D721Med (cell line): Measurements from ENCODE around the gene OAS1.

Source experiments
- DNase-seq: peaks from one replicate; pipeline ENCODE4 v3.0.0; 2011; ENCODE audit warnings: low spot score; ENCODE audit not compliant: insufficient read length
- FAIRE-seq: peaks from 2 replicates; lab custom pipeline; 2011; peaks lifted over from hg19 to GRCh38; lab: Jason Lieb, UNC
- CTCF ChIP-seq: IDR thresholded peaks from 2 replicates; pipeline ENCODE4 v1.5.1; 2012; ENCODE audit warnings: mild to moderate bottlenecking, control low read depth; ENCODE audit not compliant: insufficient read depth; ENCODE audit errors: missing control alignments

OAS1 gene

GRCh38 chr12:112898380-112898779, 8.4 kb upstream of the OAS1 start:
- no peak for FAIRE-seq
- no peak for TF ChIP-seq CTCF
- no peak for DNase-seq

- DNase-seq, result no peak
- FAIRE-seq, result no peak
- peak; percentile 44 for TF ChIP-seq CTCF
These were observed 6.2 kb upstream of the OAS1 start for GRCh38 chr12:112900298-112901145.

- DNase-seq (no peak), FAIRE-seq (no peak)
- no peak for TF ChIP-seq CTCF
These were observed 5.5 kb upstream of the OAS1 start for GRCh38 chr12:112901271-112901670.

- no peak for FAIRE-seq
- DNase-seq, result no peak
- TF ChIP-seq CTCF, result no peak
These were observed 2.2 kb upstream of the OAS1 start for GRCh38 chr12:112904571-112904970.

- no peak for DNase-seq
- no peak for TF ChIP-seq CTCF
- no peak for FAIRE-seq
These were observed 1.2 kb upstream of the OAS1 start for GRCh38 chr12:112905451-112906089.

- FAIRE-seq (no peak), DNase-seq (no peak)
- TF ChIP-seq CTCF, result no peak
These were observed 824 bp downstream of the OAS1 start for GRCh38 chr12:112907415-112908157.

- no peak for FAIRE-seq
- DNase-seq, result no peak
- no peak for TF ChIP-seq CTCF
These were observed 1.8 kb downstream of the OAS1 start for GRCh38 chr12:112908548-112908947.
